MM.1S (cell line): Measurements from ENCODE around the gene SCD.
"Not testable (repeated sequence)": the region's sequence is repeated elsewhere in the genome, so short reads cannot be mapped to it uniquely, and the experiment has no call there.

ENCODE experiments used
- DNase-seq: peaks from one replicate; pipeline ENCODE4 v3.0.0-alpha.2; 2015
- H2AFZ ChIP-seq: fragments of 300-600 bp; sonication (generic); 2 replicates; pipeline ENCODE4 v1.6.0; 2016; ENCODE audit warnings: antibody characterized with exemption, low read length
- H3F3A ChIP-seq: fragments of 300-600 bp; sonication (generic); 2 replicates; pipeline ENCODE4 v1.6.1; 2016; ENCODE audit warnings: mild to moderate bottlenecking, antibody characterized with exemption, low read length, moderate library complexity, mixed read lengths; ENCODE audit not compliant: insufficient read depth
- H3K27ac ChIP-seq: fragments of 300-600 bp; sonication (generic); 2 replicates; pipeline ENCODE4 v1.5.1; 2016; ENCODE audit warnings: mild to moderate bottlenecking, low read length
- H3K27me3 ChIP-seq: fragments of 300-600 bp; sonication (generic); replicated peaks from 2 replicates; pipeline ENCODE4 v1.6.0; 2016; ENCODE audit warnings: low read length; ENCODE audit not compliant: insufficient read depth
- H3K36me3 ChIP-seq: fragments of 300-600 bp; sonication (generic); replicated peaks from 2 replicates; pipeline ENCODE4 v1.6.1; 2016; ENCODE audit warnings: mild to moderate bottlenecking, low read length, mixed read lengths; ENCODE audit not compliant: insufficient read depth
- H3K4me1 ChIP-seq: fragments of 300-600 bp; sonication (generic); 2 replicates; pipeline ENCODE4 v1.6.1; 2016; ENCODE audit warnings: low read length, mixed read lengths
- H3K4me2 ChIP-seq: fragments of 300-600 bp; sonication (generic); 2 replicates; pipeline ENCODE4 v1.6.0; 2016; ENCODE audit warnings: low read depth, low read length
- H3K4me3 ChIP-seq: fragments of 300-600 bp; sonication (generic); 2 replicates; pipeline ENCODE4 v1.5.1; 2016; ENCODE audit warnings: low read length, mixed read lengths
- H3K79me2 ChIP-seq: fragments of 300-600 bp; sonication (generic); 2 replicates; pipeline ENCODE4 v1.6.1; 2016; ENCODE audit warnings: mixed run types, low read length, mixed read lengths
- H3K9ac ChIP-seq: fragments of 300-600 bp; sonication (generic); 2 replicates; pipeline ENCODE4 v1.6.1; 2016; ENCODE audit warnings: low read length, mixed read lengths
- H3K9me2 ChIP-seq: fragments of 300-600 bp; sonication (generic); replicated peaks from 2 replicates; pipeline ENCODE4 v1.6.1; 2016; ENCODE audit warnings: mild to moderate bottlenecking, low read length, mixed read lengths; ENCODE audit not compliant: insufficient read depth
- H3K9me3 ChIP-seq: fragments of 300-600 bp; sonication (generic); replicated peaks from 2 replicates; pipeline ENCODE4 v1.6.1; 2016; ENCODE audit warnings: mild to moderate bottlenecking, low read length, mixed read lengths; ENCODE audit not compliant: insufficient read depth
- H4K20me1 ChIP-seq: fragments of 300-600 bp; sonication (generic); 2 replicates; pipeline ENCODE4 v1.6.1; 2016; ENCODE audit warnings: mild to moderate bottlenecking, low read length, moderate library complexity, mixed read lengths; ENCODE audit not compliant: insufficient read depth
- CTCF ChIP-seq: fragments of 300-600 bp; sonication (generic); IDR thresholded peaks from 2 replicates; pipeline ENCODE4 v1.5.1; 2016; ENCODE audit warnings: antibody characterized with exemption, low read length, mixed read lengths
- EZH2 ChIP-seq: fragments of 300-600 bp; sonication (generic); optimal IDR thresholded peaks from 2 replicates; pipeline ENCODE3; 2017; ENCODE audit warnings: low read depth, mild to moderate bottlenecking, antibody characterized with exemption, low read length, mixed read lengths
- EZH2phosphoT487 ChIP-seq: fragments of 300-600 bp; sonication (generic); IDR thresholded peaks from 2 replicates; pipeline ENCODE4 v1.6.1; 2018; ENCODE audit warnings: antibody characterized with exemption, low read length

Gene SCD

GRCh38 chr10:100373298-100374199 is 26.5 kb downstream of the SCD start:
- peak overlapping the region; percentile 90 for H3K4me2 ChIP-seq
- peaks cover 24% of the 10 kb centered on the region for H3F3A ChIP-seq
- TF ChIP-seq EZH2phosphoT487 (no peak), CTCF (no peak), EZH2 (no peak)
- H3K9me3 ChIP-seq: no peaks in the 10 kb centered on the region
- peak; percentile 90 for DNase-seq
- H3K9ac ChIP-seq: peak overlapping the region; percentile 96
- peak overlapping the region; percentile 79 for H3K4me3 ChIP-seq
- H3K27ac ChIP-seq: peak overlapping the region; percentile 93
- no peaks in the 10 kb centered on the region for H3K9me2 ChIP-seq
- H3K4me1 ChIP-seq: peaks cover 36% of the 10 kb centered on the region
- H2AFZ ChIP-seq: peak overlapping the region; percentile 39
- H3K36me3 ChIP-seq: no peaks in the 10 kb centered on the region
- peaks cover 19% of the 10 kb centered on the region for H3K79me2 ChIP-seq
- no peaks in the 10 kb centered on the region for H4K20me1 ChIP-seq
- no peaks in the 10 kb centered on the region for H3K27me3 ChIP-seq

DNA sequence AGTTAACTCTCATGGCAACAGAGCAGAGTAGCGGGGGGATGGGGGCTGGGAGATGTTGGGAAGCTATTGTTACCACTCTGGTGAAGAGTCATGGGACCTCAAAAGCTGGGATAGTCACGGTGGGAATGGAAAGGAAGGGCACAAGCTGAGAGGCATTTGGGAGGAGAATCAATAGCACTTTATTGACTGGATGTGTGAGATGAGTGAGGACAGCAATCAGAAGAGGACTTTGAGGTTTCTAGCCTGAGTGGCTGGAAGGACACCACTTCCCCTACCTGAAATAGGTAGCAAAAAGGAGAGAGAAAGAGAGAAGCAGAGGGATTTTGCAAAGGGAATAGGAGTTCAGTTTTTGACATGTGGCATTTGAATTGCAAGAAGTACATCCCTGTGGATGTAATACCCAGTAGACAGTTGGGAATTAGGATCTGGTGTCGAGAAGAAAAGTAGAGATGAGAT is 27.2 kb downstream of the SCD start:
- H3K4me1 ChIP-seq: peaks cover 33% of the 10 kb centered on the region
- DNase-seq: no peak
- no peaks in the 10 kb centered on the region for H3K9me2 ChIP-seq
- H3K4me2 ChIP-seq: peak overlapping the region; percentile 89
- H3K9me3 ChIP-seq: no peaks in the 10 kb centered on the region
- peak overlapping the region; percentile 79 for H3K4me3 ChIP-seq
- peak overlapping the region; percentile 96 for H3K9ac ChIP-seq
- no peak overlapping the region; the same call in 1 of the 2 replicates for H2AFZ ChIP-seq
- peak overlapping the region; percentile 93; the same call in 1 of the 2 replicates for H3K27ac ChIP-seq
- no peaks in the 10 kb centered on the region for H4K20me1 ChIP-seq
- H3K79me2 ChIP-seq: peaks cover 19% of the 10 kb centered on the region
- H3K27me3 ChIP-seq: no peaks in the 10 kb centered on the region
- H3K36me3 ChIP-seq: no peaks in the 10 kb centered on the region
- no peak for TF ChIP-seq CTCF
- TF ChIP-seq EZH2phosphoT487: no peak
- TF ChIP-seq EZH2: no peak
- peaks cover 24% of the 10 kb centered on the region for H3F3A ChIP-seq

DNA sequence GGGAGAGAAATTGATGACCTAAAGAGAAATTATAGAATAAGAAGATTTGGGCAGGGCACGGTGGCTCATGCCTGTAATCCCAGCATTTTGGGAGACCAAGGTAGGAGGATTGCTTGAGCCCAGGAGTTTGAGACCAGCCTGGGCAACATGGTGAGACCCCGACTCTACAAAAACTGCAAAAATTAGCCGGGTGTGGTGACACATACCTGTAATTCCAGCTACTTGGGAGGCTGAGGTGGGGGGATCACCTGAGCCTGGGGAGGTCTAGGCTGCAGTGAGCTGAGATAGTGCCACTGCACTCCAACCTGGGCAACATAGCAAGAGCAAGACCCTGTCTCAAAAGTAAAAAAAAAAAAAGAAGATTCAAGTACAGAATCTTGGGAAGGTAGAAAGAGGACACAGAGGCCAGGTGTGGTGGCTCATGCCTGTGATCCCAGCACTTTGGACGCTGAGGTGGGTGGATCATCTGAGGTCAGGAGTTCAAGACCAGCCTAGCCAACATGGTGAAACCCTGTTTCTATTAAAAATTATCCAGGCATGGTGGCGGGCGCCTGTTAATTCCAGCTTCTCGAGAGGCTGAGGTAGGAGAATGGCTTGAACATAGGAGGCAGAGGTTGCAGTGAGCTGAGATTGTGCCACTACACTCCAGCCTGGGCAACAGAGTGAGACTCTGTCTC is 27.8 kb downstream of the SCD start:
- Histone ChIP-seq H3K4me3 (peak overlapping the region; percentile 79), H3K4me1 (peaks cover 30% of the 10 kb centered on the region), H3F3A (peaks cover 24% of the 10 kb centered on the region), H3K4me2 (peak overlapping the region; percentile 89), H3K27ac (peak overlapping the region; percentile 93; the same call in 1 of the 2 replicates), H3K79me2 (peaks cover 19% of the 10 kb centered on the region), H3K9ac (peak overlapping the region; percentile 96)
- DNase-seq, H2AFZ ChIP-seq, H3K9me3 ChIP-seq, H4K20me1 ChIP-seq, H3K27me3 ChIP-seq, H3K9me2 ChIP-seq, H3K36me3 ChIP-seq: not testable (repeated sequence)

DNA sequence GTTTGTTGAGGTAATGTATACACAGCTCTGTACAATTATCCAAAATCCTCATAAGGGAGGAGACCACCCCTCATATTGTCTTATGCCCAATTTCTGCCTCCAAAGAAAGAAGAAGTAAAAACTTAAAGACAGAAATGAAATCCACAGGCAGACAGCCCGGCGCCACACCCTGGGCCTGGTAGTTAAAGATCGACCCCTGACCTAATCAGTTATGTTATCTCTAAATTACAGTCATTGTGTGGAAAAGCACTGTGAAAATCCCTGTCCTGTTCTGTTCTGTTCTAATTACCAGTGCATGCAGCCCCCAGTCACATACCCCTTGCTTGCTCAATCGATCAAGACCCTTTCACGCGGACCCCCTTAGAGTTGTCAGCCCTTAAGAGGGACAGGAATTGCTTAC is 29.6 kb downstream of the SCD start:
- DNase-seq, H3K36me3 ChIP-seq, H3F3A ChIP-seq, H3K27me3 ChIP-seq, H3K9me2 ChIP-seq, H3K4me2 ChIP-seq, H3K27ac ChIP-seq, H4K20me1 ChIP-seq, H3K9ac ChIP-seq, H2AFZ ChIP-seq, H3K9me3 ChIP-seq, H3K4me3 ChIP-seq: not testable (repeated sequence)
- Histone ChIP-seq H3K4me1 (peaks cover 14% of the 10 kb centered on the region), H3K79me2 (peaks cover 19% of the 10 kb centered on the region)
